Fibroblast of lung (primary cell): ENCODE measurements around the gene RPL9. TPM values are rescaled to one million over a fixed set of nuclear protein-coding genes. Genes with fewer than 3 reads are reported as not detected.
A peak's percentile ranks its signal among the peaks of the same experiment; 100 is the strongest.

Source experiments
- DNase-seq, 2 donors: peaks; one replicate each; pipeline versions ENCODE4 v3.0.0 to v3.0.0-alpha.2; 2010; ENCODE audit warnings: low read depth in 2 of 2
- H2AFZ ChIP-seq: 2 replicates; pipeline ENCODE4 v1.5.1; 2012; ENCODE audit warnings: low read length, control low read depth, inconsistent platforms
- H3K27ac ChIP-seq: 2 replicates; pipeline ENCODE4 v1.5.1; 2011; ENCODE audit warnings: low read length, control low read depth; ENCODE audit not compliant: insufficient read depth
- H3K27me3 ChIP-seq: 2 replicates; pipeline ENCODE4 v1.5.1; 2011; ENCODE audit warnings: mild to moderate bottlenecking, low read length; ENCODE audit not compliant: control insufficient read depth, insufficient read depth
- H3K36me3 ChIP-seq: 2 replicates; pipeline ENCODE4 v1.5.1; 2011; ENCODE audit warnings: low read length; ENCODE audit not compliant: control insufficient read depth, insufficient read depth
- H3K4me1 ChIP-seq: 2 replicates; pipeline ENCODE4 v1.5.1; 2011; ENCODE audit warnings: low read length; ENCODE audit not compliant: control insufficient read depth, insufficient read depth; ENCODE audit errors: extremely low read depth
- H3K4me2 ChIP-seq: 2 replicates; pipeline ENCODE4 v1.5.1; 2011; ENCODE audit warnings: low read length, control low read depth; ENCODE audit not compliant: insufficient read depth; ENCODE audit errors: extremely low read depth
- H3K4me3 ChIP-seq, 4 experiments: fragments of 200-600 bp in 1 of 4; sonication (generic) in 1 of 4; replicated peaks in 1 of 4; 2 replicates each; pipeline ENCODE4 v1.5.1; 2011 to 2016; ENCODE audit warnings: low read length in 4 of 4, low read depth in 3 of 4, mild to moderate bottlenecking in 3 of 4, control low read depth in 2 of 4, inconsistent platforms in 1 of 4, mixed read lengths in 1 of 4; ENCODE audit not compliant: insufficient read depth in 1 of 4; ENCODE audit errors: control extremely low read depth in 1 of 4
- H3K79me2 ChIP-seq: 2 replicates; pipeline ENCODE4 v1.5.1; 2012; ENCODE audit warnings: mild to moderate bottlenecking, low read length, inconsistent platforms; ENCODE audit not compliant: control insufficient read depth, insufficient read depth
- H3K9ac ChIP-seq: 2 replicates; pipeline ENCODE4 v1.5.1; 2011; ENCODE audit warnings: mild to moderate bottlenecking, low read length, control low read depth; ENCODE audit not compliant: insufficient read depth
- H3K9me3 ChIP-seq: 2 replicates; pipeline ENCODE4 v1.5.1; 2012; ENCODE audit warnings: low read depth, low read length; ENCODE audit not compliant: control insufficient read depth, insufficient read depth
- H4K20me1 ChIP-seq: 2 replicates; pipeline ENCODE4 v1.5.1; 2011; ENCODE audit warnings: low read length; ENCODE audit not compliant: control insufficient read depth, insufficient read depth; ENCODE audit errors: extremely low read depth
- EZH2 ChIP-seq: IDR thresholded peaks from 2 replicates; pipeline ENCODE4 v1.5.1; 2012; ENCODE audit warnings: low read length, control low read depth, mild to moderate bottlenecking; ENCODE audit errors: missing control alignments
- polyA plus RNA-seq, 2 donors: library from polyadenylated mRNA; depleted of rRNA in 1 of 2; stranded (reverse) in 1 of 2; unstranded in 1 of 2; fragments of >200 nt; gene quantifications; 2 replicates each; pipeline ENCODE4 v1.2.1, GENCODE V29; 2011 to 2012; ENCODE audit warnings: missing spikeins in 1 of 2
- total RNA-seq: library from RNA; depleted of rRNA; stranded (reverse); fragments of >200 nt; gene quantifications from 2 replicates; pipeline ENCODE4 v1.2.1, GENCODE V29; 2014
- TF ChIP-seq, protein P1 (sequence below), 2 donors: IDR thresholded peaks in 1 of 2; conservative IDR thresholded peaks in 1 of 2; 1 replicate in 1 of 2; 2 replicates in 1 of 2; pipeline ENCODE4 v1.5.1; 2011 to 2012; ENCODE audit warnings: low read length in 2 of 2, control low read depth in 1 of 2, inconsistent platforms in 1 of 2, low read depth in 1 of 2, mild to moderate bottlenecking in 1 of 2

RPL9 gene
- total and polyA plus RNA-seq, 2 donors (not counting 1 experiment from before 2014, with no cell fraction given), result 1,426 to 2,253 TPM

DNA sequence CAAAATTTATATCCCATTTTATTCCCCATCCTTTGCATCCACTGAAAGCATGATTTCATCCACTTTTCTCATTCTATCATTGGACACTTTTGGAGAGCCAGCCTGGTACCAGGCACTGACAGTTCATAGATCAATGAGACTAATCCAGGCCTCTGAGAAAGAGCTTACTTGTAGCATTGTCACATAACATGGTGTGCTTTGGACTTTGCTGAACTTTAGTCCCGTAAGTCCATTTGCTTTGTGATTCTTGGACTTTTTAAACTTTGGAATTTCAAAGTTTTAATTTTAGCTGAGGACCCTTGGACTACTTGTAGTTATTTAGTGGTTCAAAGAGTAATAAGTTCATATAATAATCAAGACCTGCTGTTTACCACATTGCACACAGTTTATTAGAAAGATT lies 11.7 kb upstream of the RPL9 start:
- Histone ChIP-seq H3K4me2 (no peak overlapping the region), H3K9ac (no peak overlapping the region), H3K27me3 (no peaks in the 10 kb centered on the region), H3K4me1 (no peaks in the 10 kb centered on the region), H3K27ac (no peak overlapping the region), H2AFZ (no peak overlapping the region), H3K79me2 (no peaks in the 10 kb centered on the region), H3K4me3 (no peak overlapping the region), H3K9me3 (no peaks in the 10 kb centered on the region), H3K36me3 (no peaks in the 10 kb centered on the region), H4K20me1 (no peaks in the 10 kb centered on the region)
- TF ChIP-seq EZH2, result no peak
- TF ChIP-seq, protein P1, sequence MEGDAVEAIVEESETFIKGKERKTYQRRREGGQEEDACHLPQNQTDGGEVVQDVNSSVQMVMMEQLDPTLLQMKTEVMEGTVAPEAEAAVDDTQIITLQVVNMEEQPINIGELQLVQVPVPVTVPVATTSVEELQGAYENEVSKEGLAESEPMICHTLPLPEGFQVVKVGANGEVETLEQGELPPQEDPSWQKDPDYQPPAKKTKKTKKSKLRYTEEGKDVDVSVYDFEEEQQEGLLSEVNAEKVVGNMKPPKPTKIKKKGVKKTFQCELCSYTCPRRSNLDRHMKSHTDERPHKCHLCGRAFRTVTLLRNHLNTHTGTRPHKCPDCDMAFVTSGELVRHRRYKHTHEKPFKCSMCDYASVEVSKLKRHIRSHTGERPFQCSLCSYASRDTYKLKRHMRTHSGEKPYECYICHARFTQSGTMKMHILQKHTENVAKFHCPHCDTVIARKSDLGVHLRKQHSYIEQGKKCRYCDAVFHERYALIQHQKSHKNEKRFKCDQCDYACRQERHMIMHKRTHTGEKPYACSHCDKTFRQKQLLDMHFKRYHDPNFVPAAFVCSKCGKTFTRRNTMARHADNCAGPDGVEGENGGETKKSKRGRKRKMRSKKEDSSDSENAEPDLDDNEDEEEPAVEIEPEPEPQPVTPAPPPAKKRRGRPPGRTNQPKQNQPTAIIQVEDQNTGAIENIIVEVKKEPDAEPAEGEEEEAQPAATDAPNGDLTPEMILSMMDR (conservative IDR thresholded peaks at IDR 0.05 in 1 of 2, IDR thresholded peaks at IDR 0.05 in 1 of 2; ENCODE audit: low read depth in 1 of 2, low read length in 2 of 2), result no peak
- no peak for DNase-seq

DNA sequence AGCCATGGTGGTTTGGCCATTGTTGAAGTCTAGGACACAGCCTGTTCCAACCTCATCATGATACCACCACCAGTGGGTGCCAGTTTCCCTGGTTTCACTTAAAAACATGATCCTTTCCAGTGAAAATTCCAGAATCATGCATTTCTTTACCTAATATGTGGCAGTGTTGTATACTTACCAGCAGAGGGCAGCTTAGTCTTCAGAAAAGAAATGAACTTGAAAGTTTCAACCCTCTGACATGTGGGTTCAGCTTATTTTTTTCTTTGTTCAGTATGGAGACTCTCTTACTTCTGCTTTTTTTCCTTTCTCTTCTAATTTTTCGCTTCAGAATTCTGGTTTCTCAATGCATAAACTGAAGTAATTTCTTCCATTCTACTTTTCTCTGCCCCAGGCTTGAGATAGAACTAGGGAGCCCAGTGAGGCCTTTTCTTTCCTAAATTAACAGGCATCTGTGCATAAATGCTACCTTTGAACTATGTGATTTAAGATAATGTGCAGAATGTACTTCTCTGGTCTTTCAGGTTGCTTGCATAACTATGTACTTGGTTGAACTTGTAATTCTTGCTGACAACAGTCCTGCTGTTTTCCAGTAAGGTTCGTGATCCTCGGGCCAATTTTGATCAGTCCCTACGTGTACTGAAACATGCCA lies 10.8 kb upstream of the RPL9 start:
- Histone ChIP-seq H4K20me1 (no peaks in the 10 kb centered on the region), H3K27me3 (no peaks in the 10 kb centered on the region), H3K4me1 (no peaks in the 10 kb centered on the region), H3K79me2 (no peaks in the 10 kb centered on the region), H3K9ac (no peak overlapping the region), H2AFZ (peak overlapping the region; percentile 9), H3K4me2 (no peak overlapping the region), H3K4me3 (no peak overlapping the region), H3K27ac (no peak overlapping the region), H3K36me3 (no peaks in the 10 kb centered on the region), H3K9me3 (no peaks in the 10 kb centered on the region)
- no peak for TF ChIP-seq EZH2
- TF ChIP-seq, protein P1 (conservative IDR thresholded peaks at IDR 0.05 in 1 of 2, IDR thresholded peaks at IDR 0.05 in 1 of 2; ENCODE audit: low read depth in 1 of 2, low read length in 2 of 2), result peak; percentile 80 to 91
- DNase-seq, result peak; percentile 81 to 92

DNA sequence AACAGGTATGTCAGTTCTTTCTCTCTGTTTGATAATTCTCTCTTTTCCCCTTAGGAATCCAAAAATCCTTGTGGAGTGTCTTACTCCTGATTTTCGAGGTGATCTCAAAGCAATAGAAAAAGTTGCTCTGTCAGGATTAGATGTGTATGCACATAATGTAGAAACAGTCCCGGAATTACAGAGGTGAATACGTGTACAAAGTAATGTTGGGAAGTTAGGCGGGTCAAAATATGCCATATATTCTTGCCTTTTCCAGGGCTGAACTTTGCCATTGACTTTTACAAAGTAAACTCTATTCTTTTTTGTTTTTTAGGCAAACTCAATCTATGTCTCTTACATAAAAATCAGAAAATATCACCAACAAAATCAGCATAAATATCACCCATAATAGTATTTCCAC lies 8.7 kb upstream of the RPL9 start:
- Histone ChIP-seq H3K9ac (no peak overlapping the region), H3K9me3 (no peaks in the 10 kb centered on the region), H3K4me1 (no peaks in the 10 kb centered on the region), H3K79me2 (no peaks in the 10 kb centered on the region), H3K27me3 (no peaks in the 10 kb centered on the region), H3K4me2 (no peak overlapping the region), H3K27ac (no peak overlapping the region), H3K4me3 (no peak overlapping the region), H3K36me3 (no peaks in the 10 kb centered on the region), H4K20me1 (no peaks in the 10 kb centered on the region), H2AFZ (no peak overlapping the region)
- TF ChIP-seq EZH2, result no peak
- TF ChIP-seq, protein P1 (conservative IDR thresholded peaks at IDR 0.05 in 1 of 2, IDR thresholded peaks at IDR 0.05 in 1 of 2; ENCODE audit: low read depth in 1 of 2, low read length in 2 of 2), result no peak
- no peak for DNase-seq
